Measurements from ENCODE around the gene FBXO44.

The FBXO44 gene

DNA sequence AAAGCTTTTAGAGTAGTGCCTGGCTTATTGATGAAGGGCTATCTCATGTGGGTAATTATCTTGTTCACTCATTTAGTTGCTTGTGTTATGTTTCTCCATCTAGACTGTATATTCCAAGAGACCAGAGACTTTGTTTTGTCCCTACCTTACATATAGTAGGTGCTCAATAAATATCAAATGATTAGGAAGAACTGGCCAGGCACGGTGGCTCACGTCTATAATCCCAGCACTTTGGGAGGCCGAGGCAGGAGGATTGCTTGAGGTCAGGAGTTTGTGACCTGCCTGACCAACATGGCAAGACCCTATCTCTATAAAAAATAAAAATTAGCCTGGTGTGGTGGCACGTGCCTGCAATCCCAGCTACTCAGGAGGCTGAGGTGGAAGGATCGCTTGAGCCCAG, 9.4 kb upstream of the FBXO44 start:
- no peak overlapping the region for H3K4me3 ChIP-seq (replicated peaks; ENCODE audit: insufficient read depth, low read length)
- H3K27me3 ChIP-seq (ENCODE audit: insufficient read depth, poor library complexity, severe bottlenecking): no peaks in the 10 kb centered on the region
- no peak for DNase-seq (ENCODE audit: low read depth in 1 of 2, low spot score in 1 of 2)
- H3K27ac ChIP-seq (replicated peaks): no peak overlapping the region
- TF ChIP-seq GABPA (IDR thresholded peaks at IDR 0.05; ENCODE audit: low read depth): no peak
- TF ChIP-seq SPI1 (IDR thresholded peaks at IDR 0.05; ENCODE audit: borderline replicate concordance, low read depth): no peak
- TF ChIP-seq POLR2AphosphoS5 (IDR thresholded peaks at IDR 0.05; ENCODE audit: low read depth): no peak
- TF ChIP-seq REST (IDR thresholded peaks at IDR 0.05; ENCODE audit: insufficient replicate concordance, low read depth): no peak
- TF ChIP-seq, protein P1, sequence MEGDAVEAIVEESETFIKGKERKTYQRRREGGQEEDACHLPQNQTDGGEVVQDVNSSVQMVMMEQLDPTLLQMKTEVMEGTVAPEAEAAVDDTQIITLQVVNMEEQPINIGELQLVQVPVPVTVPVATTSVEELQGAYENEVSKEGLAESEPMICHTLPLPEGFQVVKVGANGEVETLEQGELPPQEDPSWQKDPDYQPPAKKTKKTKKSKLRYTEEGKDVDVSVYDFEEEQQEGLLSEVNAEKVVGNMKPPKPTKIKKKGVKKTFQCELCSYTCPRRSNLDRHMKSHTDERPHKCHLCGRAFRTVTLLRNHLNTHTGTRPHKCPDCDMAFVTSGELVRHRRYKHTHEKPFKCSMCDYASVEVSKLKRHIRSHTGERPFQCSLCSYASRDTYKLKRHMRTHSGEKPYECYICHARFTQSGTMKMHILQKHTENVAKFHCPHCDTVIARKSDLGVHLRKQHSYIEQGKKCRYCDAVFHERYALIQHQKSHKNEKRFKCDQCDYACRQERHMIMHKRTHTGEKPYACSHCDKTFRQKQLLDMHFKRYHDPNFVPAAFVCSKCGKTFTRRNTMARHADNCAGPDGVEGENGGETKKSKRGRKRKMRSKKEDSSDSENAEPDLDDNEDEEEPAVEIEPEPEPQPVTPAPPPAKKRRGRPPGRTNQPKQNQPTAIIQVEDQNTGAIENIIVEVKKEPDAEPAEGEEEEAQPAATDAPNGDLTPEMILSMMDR (IDR thresholded peaks at IDR 0.05; ENCODE audit: insufficient read depth, low read length): no peak

- Histone ChIP-seq H3K4me3 (replicated peaks; ENCODE audit: insufficient read depth, low read length) (no peak overlapping the region), H3K27ac (replicated peaks) (no peak overlapping the region), H3K27me3 (ENCODE audit: insufficient read depth, poor library complexity, severe bottlenecking) (no peaks in the 10 kb centered on the region)
- TF ChIP-seq REST (IDR thresholded peaks at IDR 0.05; ENCODE audit: insufficient replicate concordance, low read depth) (no peak), POLR2AphosphoS5 (IDR thresholded peaks at IDR 0.05; ENCODE audit: low read depth) (no peak), SPI1 (IDR thresholded peaks at IDR 0.05; ENCODE audit: borderline replicate concordance, low read depth) (no peak), GABPA (IDR thresholded peaks at IDR 0.05; ENCODE audit: low read depth) (no peak)
- TF ChIP-seq, protein P1 (IDR thresholded peaks at IDR 0.05; ENCODE audit: insufficient read depth, low read length): peak; percentile 75
- DNase-seq (ENCODE audit: low read depth in 1 of 2, low spot score in 1 of 2): peak in 1 of 2 experiments; percentile 84
These were observed 8.9 kb upstream of the FBXO44 start for GRCh38 chr1:11645670-11646265.

GRCh38 chr1:11646317-11646716, 8.4 kb upstream of the FBXO44 start:
- TF ChIP-seq SPI1 (IDR thresholded peaks at IDR 0.05; ENCODE audit: borderline replicate concordance, low read depth): no peak
- no peak for TF ChIP-seq POLR2AphosphoS5 (IDR thresholded peaks at IDR 0.05; ENCODE audit: low read depth)
- TF ChIP-seq, protein P1 (IDR thresholded peaks at IDR 0.05; ENCODE audit: insufficient read depth, low read length): no peak
- no peak for TF ChIP-seq REST (IDR thresholded peaks at IDR 0.05; ENCODE audit: insufficient replicate concordance, low read depth)
- no peak for TF ChIP-seq GABPA (IDR thresholded peaks at IDR 0.05; ENCODE audit: low read depth)

More at GRCh38 chr1:11646317-11646716, 8.4 kb upstream of the FBXO44 start:
- H3K27ac ChIP-seq (replicated peaks): no peak overlapping the region
- H3K27me3 ChIP-seq (ENCODE audit: insufficient read depth, poor library complexity, severe bottlenecking): no peaks in the 10 kb centered on the region
- no peak overlapping the region for H3K4me3 ChIP-seq (replicated peaks; ENCODE audit: insufficient read depth, low read length)
- no peak for DNase-seq (ENCODE audit: low read depth in 1 of 2, low spot score in 1 of 2)

Data from HL-60 (cell line).